Motor neuron (in vitro differentiated cells): ENCODE measurements around the gene CTSH. TPM values are rescaled to one million over a fixed set of nuclear protein-coding genes. Genes with fewer than 3 reads are reported as not detected.

Experiments used
- total RNA-seq, 8 experiments: library from RNA; unstranded; fragments of 300-600 nt; gene quantifications; 2 replicates each; pipeline versions ENCODE4 v1.2.3 to v1.2.4, GENCODE V29; 2022

CTSH gene
- total RNA-seq, 8 experiments from 2014 or later, result 2.0 to 98.2 (median 4.7) TPM

Other genes with a start within 250 kb of the CTSH start
- gene ADAMTS7, start 133.6 kb downstream of the CTSH start, total RNA-seq, result 1 to 10 TPM; 2.1 to 9.6 (median 4.3) TPM
- 100 to 1,000 TPM; 249 to 703 (median 445) TPM for gene MORF4L1, start 72.2 kb downstream of the CTSH start, total RNA-seq
- 1 to 10 TPM in 2 of 8 experiments, under 1 TPM in 5, not detected in 1; 0.38 to 2.3 (median 0.60) TPM for gene RASGRF1, start 145.7 kb upstream of the CTSH start, total RNA-seq